DMS114 treated with DMSO at 0.1 percent for 48 hours (cell line): ENCODE results near the gene OSBPL1A.

ENCODE experiments used
- DNase-seq: peaks from one replicate; lab custom pipeline; 2025; ENCODE audit not compliant: unreplicated experiment; lab: John Stamatoyannopoulos, UW

The OSBPL1A gene

DNA sequence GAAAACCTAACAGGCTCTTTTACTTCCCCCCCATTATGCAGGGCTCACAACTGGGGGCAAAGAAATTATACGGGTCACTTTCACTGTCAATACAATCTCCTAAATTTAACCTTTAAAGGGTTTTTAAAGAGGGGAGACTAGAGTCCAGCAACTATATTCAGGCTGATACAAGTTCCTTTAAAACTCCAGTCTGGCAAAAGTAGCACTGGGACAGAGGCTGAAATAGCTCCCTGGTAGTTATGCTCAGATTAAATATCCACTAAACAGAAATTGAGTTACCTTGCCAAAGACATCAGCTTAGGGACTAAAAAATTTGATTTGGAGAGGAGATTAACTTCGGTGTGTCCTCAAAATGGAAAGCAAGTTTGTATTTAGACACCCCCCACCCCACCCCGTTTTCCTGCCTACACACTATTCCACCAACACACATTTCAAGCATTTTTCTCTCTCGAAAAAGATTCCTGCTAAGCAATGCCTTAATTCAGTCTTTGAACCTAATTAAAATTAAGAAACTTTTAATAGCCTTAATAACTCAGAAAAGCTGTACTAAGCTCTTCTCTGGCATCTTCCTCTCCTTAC is 127.2 kb downstream of the OSBPL1A start:
- no peak for DNase-seq

DNA sequence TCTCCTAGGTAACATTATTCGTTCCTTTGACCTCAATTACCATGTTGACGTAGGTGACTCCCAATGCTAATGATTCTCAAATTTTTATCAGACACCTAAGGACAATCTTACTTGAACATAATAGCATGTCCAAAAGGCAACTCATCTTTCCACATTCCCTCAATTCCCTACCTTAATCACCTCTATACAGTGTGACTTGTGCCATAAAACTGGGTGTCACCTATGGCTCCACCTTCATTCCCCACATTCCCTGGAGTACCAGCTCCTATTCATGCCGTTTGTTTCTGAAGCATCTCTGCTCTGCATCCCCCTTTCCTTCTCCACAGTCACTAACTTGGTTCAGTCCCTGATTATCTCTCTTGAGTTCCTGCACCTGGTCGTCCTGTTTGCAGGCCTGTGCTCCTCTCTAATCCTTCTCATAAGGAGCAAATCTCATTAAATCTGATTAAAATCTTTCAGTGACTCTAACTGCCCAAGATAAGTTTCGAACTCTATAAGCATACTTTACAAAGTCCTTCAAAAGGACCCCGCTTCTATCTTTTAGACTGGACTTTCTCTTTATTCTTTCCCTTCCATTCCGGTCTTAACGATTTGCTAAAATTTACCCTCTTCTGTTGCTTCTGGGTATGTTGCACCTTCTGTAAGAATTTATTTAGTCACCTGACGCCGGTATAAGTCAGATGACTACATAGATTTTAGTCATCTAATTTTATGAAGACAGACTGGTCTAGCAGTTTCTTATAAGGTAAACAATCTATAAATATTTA is 128.7 kb downstream of the OSBPL1A start:
- DNase-seq: no peak

DNA sequence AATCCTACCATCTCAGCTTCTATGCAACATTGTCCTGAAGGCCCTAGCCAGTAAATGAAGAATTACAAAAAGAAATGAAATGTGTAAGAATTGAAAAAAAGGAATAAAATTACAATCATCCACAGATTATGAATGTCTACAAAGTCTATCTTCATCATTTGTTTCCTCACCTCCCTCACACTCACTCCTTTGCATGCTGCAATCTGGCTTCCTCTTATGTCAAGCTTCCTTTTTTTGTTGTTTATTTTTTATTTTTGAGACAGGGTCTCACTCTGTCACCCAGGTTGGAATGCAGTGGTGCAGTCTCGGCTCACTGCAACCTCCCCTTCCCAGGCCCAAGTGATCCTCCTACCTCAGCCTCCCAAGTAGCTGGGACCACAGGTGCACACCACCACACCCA is 129.7 kb downstream of the OSBPL1A start:
- DNase-seq: no peak

DNA sequence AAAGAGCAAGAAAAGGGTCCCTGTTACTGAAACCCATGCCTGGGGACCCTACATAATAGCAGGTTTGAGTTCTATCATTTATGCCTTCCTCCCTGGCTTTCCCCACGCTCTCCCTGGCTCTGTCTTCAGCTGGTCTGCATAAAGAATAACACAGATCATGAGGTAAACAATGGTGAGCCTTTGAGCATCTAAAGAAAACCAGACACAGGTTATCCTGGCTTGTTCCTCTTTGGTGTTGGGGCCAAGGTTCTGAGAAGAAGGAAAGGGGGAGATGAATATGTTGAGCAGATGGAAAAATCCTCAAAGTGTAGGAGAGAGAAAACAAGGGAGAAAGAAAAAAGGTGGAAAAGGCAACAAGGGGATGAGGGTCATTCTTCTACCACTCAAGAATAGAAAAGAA is 131.5 kb downstream of the OSBPL1A start:
- DNase-seq: no peak

DNA sequence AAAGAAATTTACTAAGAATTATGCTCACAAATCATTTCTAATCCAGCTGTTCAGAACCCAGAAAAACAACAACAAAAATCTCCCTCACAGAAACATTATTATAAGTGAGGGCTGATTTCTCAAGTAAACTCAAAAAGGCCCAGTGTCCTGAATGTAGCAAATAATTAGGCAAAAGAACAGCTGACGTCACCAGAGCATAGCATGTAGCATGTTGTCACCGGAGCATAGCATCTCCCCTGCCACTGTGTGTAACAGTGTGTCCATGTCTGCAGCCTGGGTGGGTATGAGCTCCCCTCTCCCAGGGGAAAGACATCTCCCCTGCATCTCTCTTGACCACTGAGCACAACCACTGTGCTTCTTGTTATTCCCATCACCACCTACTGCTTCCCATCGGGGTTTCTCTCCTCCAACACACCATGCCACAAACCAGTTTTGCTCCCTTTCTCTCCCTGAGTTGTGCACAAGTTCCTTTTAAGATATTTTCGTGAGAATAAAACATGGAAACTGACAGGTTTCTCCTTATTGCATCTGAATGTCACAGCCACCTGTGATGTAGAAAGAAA is 132.0 kb downstream of the OSBPL1A start:
- no peak for DNase-seq

DNA sequence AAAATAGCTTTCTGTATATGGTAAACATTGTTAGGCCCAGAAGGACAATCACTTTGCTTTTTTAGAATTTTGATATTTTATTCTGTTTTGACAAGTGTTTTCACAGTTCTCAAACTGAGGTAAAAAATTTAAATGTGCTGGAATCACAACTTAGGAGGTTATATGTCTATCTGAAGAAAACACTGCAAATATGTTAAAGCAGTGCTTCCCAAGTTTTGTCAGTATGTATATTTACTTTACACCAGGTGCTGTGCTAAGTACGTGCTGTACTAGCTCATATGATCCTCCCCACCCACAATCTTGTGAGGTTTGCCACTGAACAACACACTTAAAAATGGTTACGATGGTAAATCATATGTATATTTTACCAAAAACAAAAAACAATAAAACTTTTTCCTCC is 134.6 kb downstream of the OSBPL1A start:
- DNase-seq: no peak

DNA sequence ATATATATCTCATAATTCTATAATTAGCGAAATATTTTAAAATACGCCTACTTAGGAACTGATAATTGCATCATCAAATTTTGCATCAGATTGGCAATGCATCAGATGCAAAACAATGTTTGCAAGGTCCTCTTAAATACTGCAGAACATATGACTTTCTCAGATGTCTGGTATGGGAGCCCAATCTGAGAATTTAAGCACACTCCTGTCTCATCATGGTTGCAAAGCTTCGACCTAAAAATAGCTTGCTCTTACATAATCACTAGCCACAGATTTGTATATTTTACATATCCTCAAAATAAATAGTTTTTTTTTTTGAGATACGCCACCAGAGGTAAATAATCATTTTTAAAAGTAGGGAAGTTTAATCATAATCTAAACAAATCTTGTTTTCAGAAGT is 135.5 kb downstream of the OSBPL1A start:
- DNase-seq: no peak

DNA sequence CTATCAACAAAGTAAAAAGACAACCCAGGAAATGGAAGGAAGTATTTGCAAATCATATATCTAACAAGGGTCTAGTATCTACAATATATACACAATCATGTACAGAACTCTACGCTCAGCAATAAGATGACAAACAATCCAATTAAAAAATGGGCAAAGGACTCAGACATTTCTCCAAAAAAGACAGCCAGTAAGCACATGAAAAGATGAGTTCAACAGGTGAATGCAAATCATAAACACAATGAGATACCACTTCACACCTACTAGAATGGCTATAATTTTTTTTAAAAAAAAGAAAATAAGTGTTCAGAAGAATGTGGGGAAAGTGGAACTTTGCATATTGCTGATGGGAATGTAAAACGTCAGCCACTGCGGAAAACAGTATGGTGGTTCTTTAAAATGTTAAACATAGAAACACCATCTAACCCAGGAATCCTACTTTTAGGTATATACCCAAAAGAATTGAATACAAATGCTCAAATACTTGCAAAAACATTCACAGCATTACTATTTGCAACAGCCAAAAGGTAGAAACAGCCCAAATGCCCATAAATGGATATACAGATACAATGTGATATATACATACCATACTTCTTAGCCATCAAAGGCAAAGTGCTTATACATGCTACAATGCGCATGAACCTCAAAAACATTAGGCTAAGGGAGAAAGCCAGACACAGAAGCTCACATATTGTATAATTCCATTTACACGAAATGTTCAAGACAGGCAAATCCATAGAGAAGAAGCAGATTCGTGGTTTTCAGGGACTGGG is 137.6 kb downstream of the OSBPL1A start:
- DNase-seq: no peak

DNA sequence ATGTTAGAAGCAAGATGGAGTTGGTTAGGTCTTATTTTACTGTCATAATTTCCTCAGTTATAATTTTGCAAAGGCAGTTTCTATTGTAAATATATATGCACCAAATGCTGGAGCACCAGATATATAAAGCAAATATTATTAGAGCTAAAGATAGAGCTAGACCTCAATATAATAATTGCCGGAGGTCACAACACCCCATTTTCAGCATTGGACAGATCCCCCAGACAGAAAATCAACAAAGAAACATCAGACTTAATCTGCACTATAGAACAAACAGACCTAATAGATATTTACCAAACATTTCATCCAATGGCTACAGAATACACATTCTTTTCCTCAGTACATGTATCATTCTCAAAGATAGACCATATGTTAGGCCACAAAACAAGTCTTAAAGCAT is 143.6 kb downstream of the OSBPL1A start:
- no peak for DNase-seq

DNA sequence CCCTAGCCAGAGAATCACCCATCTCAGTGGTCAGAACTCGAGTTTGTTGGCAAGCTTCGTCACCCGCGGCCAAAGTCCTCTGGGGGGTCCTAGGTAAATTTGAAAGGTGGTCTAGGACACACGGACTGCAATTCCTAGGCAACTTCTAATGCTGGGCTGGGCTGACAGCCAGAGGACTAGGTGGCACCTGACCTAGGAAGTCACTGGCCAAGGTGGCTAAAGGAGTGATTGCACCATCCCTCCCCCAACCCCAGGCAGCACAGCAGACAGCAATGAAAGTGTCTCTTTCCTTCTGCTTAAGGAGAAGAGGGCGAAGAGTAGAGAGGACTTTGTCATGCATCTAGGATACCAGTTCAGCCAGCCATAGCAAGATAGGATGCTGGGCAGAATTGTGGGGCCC is 147.9 kb downstream of the OSBPL1A start:
- no peak for DNase-seq

DNA sequence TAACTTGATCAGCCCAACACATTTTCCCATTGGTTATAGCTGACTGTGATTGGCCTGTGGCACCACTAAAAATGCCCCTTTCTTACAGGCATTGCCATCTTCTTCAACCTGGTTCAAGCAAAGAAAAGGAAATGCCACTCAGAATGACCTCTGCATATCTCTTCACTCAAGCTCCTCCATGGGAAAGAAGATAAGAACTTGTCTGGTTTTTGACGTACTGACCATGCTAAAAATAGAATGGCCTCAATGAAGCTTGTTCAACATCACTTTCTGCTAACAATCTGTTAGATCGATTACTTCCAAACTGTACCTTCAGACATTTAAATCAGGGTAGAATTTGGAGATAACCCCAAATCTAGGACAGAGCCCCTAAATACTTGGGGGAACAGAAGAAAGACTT is 149.3 kb downstream of the OSBPL1A start:
- DNase-seq: no peak

DNA sequence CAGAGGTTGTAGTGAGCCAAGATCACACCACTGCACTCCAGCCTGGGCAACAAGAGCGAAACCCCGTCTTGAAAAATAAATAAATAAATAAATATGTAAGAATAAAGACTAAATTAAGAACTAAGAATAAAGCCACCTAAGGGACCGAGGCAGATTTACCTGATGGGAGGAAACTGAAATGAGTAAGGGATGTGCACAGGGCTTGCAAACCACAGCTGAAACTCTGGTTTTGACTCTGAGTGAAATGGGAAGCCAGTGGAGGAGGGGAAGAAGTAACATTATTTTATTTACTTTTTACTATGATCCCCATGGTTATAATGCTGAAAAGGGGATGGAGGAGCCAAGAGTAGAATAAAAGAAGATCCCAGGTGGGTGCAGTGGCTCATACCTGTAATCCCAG is 151.5 kb downstream of the OSBPL1A start:
- DNase-seq: no peak

DNA sequence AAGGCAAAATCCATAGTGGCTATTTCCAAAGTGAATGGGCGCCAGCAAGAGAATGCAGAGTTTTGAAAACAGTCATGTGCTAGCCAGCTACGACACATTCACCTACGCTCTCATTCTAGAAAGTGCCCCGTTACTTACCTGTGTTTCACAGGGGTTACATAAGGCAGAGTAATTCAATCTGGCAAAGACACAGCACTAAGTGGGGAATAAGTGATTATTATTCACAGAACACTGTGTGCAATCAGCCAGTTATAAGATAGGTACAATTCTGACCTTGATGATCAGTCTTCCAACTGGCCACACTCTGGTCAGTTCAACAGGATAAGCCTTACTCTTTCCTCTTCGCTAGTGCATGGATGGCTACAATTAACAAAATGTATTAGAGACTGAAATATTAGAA is 152.9 kb downstream of the OSBPL1A start:
- DNase-seq: no peak

DNA sequence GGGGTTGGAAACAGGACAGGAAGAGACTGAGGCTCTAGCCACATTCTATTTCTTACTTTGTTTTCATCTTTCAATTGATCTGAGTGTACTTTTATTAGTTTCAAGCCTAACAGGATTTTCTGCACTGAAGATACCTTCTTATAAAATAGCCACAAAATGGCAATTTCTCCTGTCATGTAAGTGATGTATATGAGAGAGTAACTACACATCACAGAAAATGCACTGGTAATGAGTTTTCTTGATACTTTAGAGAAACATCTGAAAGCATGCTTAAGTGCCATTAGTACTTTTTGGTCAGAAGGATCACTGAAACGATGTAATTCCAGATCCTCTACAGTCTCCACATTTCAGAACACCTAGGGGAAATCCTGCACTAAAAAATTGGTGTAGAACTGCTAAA is 153.9 kb downstream of the OSBPL1A start:
- DNase-seq: no peak

DNA sequence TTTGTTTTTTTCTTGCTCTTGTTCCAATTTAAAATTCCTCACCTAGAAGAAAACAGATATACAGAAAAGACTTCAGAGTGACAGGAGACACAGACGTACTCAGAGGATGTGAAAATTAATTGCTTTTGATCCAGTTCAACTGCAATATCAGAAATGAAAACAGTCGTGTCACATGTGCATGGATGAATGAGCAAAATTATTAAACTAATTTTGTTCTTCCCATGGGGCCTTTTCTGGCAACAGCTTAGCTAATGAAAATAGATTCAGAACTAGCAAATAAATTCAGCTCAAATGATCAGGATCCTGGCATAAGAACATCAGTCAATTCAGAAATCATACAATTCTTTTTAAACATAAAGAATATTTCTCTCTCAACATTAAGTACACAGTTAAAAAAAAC is 158.3 kb downstream of the OSBPL1A start:
- no peak for DNase-seq

DNA sequence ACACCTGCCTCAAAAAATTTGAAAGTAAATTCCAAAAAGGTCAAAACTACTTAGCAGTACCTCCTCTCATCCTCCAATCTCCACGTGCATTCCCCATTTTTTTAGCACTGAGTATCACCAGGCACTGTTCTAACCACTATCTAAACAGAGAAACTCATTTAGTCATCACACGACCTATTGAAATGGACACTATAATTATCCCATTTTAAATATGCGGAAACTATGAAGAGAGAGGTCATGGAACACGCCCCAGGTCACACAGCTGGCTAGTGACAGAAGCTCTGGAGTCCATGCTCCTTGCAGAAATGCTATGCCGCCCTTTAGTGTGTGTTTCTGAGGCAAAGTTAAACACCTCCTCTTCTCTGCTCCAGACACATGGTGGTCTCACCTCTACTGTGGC is 159.2 kb downstream of the OSBPL1A start:
- no peak for DNase-seq

DNA sequence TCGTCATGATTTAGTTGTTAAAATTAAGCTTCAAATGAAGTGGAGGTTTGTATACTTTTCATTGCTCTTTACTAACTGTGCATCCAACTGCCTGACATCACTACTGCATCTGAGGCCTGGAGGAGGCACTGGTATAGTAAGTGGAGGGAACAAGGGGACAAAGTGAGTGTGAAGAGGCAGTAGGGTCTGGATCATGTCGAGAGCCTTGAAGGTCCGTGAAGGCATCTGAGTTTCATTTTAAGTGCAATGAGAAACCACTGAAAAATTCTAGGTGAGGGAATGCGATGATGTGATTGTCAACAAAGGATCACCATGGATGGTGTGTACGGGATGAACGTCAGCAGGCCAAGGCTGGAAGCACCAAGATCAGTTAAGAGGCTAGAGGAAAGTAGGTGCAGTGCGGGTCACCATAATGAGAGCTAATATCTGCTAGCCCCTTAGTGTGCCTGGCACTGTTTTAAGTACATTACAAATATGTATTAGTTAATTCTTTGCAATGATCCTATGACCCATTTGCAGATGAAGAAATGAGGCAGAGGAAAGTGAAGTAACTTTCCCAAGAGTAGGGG is 162.7 kb downstream of the OSBPL1A start:
- no peak for DNase-seq

DNA sequence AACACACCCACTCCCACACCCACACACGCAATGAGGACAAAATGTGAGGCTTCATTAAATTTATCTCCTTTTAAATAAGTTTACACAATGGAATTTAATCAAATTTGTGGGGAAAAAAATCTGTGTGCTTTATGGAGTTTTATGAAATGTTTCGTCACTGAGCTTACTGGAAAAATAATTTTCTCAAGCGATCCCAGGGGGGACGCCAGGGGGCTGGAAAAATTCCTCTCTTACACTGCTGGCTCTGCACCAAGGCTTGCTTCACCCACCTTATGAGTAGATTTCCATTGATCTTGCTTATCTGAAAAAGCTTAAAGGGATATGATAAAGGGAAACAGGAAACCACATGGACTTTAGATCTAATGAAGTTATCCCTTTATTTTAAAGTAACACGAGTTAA is 163.3 kb downstream of the OSBPL1A start:
- DNase-seq: no peak

DNA sequence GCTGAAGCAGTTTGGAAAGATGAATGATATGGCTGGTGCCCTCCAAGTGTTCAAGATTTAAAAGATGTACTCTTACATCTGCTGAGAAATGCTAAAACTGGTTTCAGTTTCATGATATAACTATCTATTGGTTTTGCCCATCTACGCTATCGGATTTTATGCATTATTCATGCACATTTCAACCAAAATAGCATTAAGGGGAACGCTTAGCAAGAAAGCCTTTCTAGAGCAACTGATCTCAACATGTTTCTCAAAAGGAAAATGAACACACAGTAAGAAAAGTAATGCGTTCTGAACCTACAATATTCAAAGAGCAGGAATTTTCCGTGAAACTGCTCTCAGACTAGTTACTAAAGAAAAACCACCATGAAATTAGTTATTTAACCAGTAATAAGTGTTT is 164.8 kb downstream of the OSBPL1A start:
- no peak for DNase-seq

DNA sequence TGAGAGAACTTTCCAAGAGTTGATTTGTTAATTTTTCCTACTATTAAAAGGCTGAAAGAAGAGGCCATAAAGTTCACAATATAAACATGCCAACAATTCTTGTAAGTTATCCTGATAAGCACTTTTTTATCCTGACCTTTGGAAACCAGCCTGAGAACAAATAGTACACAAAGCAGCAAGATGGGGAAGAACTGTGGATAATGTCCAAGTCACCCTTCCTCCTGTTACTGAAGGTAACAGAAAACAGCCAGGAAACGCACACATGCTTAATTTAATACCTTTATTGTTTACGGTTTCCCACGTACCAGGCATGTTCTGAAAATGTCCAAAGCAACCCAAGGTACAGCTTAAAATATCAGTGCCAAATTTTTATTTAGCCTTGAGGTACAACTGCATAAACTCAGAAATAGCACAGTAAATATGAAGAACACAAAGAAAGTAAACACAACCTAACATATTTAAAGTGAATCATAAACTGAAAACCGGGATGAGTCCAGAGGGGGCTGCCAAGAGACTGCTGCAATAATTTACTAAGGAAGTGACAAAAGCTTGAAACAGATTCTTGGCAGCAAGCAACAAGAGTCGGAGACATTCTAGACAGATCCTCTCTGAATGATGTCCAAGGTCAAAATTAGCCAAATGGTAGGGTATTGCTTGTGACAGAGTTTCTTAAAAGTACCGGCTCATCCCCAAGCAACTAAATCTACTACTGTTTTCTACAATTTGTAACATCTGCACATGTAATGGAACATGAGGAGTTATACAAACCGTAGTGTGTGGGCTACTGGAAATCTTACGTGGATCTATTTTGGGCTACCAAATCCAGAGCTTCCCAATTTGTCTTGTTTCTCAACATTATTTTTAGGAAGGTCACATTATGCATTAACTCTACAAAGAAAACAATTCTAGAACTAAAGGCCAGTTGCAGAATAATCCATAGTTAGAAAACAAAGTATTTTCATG is 165.6 kb downstream of the OSBPL1A start:
- DNase-seq: no peak

DNA sequence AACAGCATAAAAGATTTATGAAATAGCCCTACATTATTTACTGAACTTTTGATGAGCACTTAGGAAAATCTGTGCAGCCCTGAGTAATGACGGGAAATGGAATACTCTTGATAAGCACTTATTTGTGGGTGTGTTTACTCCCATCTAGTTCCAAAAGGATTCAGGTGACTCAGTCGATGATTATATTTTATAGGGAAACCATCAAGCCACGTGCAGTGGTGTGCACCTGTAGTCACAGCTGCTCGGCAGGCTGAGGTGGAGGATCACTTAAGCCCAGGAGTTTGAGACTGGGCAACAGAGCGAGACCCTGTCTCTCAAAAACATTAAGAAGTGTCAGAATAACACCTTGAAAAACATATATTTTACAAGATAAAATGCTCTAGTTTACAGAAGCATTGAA is 166.9 kb downstream of the OSBPL1A start:
- DNase-seq: no peak
